GM19452 (cell line): ENCODE data around the gene KLHL13.
A peak's percentile ranks its signal among the peaks of the same experiment; 100 is the strongest.
"Not testable (repeated sequence)": the region's sequence is repeated elsewhere in the genome, so short reads cannot be mapped to it uniquely, and the experiment has no call there.

Experiments
- ATAC-seq: cut with Tn5 transposase; IDR thresholded peaks from one replicate; pipeline ENCODE4 v1.9.1; 2021; ENCODE audit not compliant: unreplicated experiment

Gene KLHL13

GRCh38 chrX:118074196-118074595 lies 42.4 kb downstream of the KLHL13 start:
- no peak for ATAC-seq

DNA sequence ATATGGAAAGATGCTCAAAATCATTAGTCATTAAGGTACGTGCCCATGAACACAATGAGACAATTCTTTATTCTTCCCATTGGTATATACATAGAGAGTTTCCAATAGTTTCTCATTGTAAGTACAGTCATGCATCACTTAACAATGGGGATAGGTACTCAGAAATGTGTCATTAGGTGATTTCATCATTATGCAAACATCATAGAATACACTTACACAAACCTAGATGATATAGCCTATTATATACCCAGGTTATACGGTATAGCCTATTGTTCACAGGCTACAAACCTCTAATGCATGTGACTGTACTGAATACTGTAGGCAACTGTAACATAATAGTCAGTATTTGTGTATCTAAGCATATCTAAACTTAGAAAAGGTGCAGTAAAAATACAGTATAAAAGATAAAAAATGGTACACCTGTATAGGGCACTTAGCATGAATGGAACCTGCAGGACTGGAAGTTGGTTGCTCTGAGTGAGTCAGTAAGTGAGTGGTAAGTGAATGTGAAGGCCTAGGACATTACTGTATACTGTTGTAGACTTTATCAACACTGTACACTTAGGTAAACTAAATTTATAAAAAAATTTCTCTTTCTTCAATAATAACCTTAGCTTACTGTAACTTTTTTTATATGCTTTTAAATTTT lies 49.6 kb downstream of the KLHL13 start:
- no peak for ATAC-seq

DNA sequence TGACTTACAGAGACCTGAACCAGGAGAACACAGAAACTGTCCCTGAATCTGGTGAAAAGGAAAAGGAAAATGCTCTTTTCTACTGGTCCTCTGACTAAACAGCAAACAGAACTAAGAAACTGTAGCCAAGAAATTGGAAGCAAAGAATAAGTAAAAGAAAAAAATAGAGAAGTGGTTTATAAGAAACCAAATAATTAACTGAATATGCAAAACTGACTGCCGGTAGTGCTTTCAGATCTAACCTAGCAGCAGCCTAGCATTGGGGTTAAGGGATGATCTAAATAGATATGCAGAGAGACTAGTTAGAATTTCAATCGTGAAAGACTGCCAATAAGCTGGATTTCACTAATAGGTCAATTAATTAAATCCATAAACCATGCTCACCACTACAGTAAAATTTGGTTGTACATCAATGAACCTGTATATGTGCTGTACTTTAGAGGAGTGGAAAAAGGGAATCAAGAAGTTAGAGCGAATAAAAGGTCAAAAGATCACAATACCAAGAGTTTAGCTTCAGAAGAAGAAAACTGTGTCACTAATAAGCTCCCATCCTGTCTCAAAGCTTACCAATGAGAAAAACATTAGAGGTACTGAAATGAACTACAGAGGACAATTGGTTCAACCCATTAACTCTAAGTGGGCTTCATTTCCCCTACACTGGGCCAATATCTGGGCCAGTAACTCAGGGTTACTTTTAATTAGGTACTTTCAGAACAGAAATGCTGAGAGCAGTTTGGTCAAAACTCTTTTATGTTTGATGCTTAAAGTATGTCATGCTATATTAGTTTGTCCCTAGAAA lies 53.6 kb downstream of the KLHL13 start:
- peak; percentile 70 for ATAC-seq

GRCh38 chrX:118062048-118062789 lies 54.4 kb downstream of the KLHL13 start:
- ATAC-seq, result peak; percentile 49

DNA sequence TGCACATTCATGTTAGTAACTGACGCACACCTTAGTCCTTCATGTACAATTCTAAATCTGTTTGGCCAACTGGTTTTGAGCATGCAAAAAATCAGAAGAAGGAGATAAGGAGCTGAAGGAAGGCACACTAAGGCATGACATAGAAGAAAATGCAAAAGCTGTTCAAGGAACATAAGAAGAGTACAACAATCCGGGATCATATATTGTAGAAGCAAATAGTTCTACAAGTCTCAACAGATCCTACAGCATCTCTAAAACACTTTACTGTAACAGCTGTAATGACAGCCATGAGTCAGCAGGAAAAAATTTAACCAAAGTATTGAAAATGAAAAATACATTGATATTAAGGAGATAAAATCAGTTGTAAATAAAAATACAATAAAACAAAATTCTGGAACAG lies 57.7 kb downstream of the KLHL13 start:
- ATAC-seq, result no peak

GRCh38 chrX:118056870-118057269 lies 59.7 kb downstream of the KLHL13 start:
- no peak for ATAC-seq

DNA sequence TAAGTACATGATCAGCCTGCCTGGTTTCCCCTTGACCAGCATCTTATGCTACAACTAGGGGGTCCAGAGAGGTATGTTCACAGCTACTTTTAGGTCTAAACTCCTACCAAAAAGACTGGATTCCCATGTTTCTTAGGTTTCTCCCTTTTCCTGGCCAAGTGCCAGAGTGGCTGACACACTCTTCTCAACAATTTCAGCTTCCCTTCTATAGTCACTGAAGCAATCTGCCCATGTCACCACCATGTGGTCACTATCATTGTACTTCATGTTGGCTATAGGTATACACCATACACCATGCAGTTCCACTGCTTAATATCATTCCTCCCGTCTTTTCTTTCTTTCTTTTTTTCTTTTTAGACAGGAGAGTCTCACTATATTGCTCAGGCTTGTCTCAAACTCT lies 66.9 kb downstream of the KLHL13 start:
- no peak for ATAC-seq

DNA sequence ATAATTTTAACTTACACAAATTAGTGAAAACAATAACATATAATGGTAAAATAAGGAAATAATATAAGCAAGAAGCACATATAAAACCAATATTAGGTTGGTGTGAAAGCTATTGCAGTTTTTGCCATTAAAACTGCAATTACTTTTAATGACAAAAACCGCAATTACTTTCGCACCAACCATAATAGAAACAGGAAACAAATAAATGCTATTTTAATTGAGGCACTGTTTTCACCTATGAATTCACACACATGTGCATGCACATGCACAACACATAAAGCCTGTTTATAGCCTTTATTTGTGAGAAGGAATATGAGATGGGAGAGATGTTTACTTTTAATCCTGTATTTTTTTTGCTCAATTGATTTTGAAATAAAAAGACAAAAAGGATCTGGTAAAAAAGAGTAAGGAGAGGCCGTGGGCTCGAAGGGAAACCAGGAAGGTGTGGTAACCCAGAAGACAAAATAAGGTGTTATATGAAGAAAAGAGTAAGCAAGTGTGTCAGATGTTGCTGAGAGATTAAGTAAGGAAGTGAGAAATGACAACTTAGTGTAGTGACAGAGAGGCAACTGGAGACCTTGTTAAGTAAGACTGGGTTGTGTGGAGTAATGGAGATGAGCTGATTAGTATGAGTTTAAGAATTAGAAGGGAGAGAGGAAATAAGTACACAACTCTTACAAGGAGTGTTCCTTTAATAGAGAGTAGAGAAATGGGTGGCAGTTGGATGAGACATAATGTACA lies 69.0 kb downstream of the KLHL13 start:
- ATAC-seq, result no peak

GRCh38 chrX:118039591-118039990 lies 77.0 kb downstream of the KLHL13 start:
- no peak for ATAC-seq

GRCh38 chrX:118038614-118039365 lies 77.8 kb downstream of the KLHL13 start:
- no peak for ATAC-seq

DNA sequence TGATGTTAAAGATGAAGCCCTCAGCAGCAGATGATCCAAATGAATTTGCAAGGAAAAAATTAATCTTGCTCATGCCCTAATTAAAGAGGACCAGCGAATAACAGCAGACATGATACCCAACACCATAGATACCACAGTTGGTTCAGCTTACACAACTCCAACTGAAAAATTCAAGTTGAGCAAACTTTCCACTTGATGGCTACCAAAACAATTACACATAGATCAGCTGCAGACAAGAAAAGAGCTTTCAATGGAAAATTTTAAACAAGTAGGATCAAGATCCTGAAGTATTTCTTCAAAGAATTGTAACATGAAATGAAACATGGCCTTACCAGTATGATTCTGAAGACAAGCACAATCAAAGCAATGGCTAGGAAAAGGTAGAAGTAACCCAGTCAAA lies 90.0 kb downstream of the KLHL13 start:
- ATAC-seq, result no peak

DNA sequence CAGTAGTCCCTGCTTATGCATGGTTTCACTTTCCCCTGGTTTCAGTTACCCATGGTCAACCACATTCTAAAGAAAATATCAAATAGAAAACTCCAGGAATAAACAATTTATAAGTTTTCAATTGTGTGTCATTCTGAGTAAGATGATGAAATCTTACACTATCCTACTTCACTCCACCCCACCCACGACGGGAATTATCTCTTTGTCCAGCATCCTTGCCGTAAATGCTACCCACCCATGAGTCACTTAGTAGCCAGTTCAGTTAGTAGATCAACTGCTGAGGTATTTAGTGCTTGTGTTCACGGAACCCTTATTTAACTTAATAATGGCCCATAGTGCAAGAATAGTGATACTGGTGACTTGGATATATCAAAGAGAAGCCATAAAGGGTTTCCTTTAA lies 91.4 kb downstream of the KLHL13 start:
- no peak for ATAC-seq

DNA sequence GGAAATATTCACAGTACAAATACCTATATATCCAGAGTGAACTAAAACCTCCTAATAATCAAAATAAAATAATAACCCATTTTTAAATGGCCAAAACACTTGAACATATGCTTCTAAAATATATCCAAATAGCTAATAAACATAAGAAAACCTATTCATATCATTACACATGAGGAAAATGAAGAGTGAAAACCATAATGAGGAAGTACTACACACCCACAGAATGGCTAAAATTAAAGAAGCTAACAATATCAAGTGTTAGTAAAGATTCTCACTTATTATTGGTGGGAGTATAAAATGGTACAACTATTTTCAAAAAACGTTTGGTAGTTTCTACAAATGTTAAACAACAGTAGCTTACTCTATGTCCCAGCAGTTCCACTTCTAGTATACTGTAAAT lies 92.1 kb downstream of the KLHL13 start:
- ATAC-seq, result no peak

- ATAC-seq, result no peak
These were observed 93.9 kb downstream of the KLHL13 start for GRCh38 chrX:118022753-118023152.

GRCh38 chrX:118016422-118016821 lies 100.2 kb downstream of the KLHL13 start:
- ATAC-seq, result no peak

- not testable (repeated sequence) for ATAC-seq
These were observed 114.2 kb downstream of the KLHL13 start for GRCh38 chrX:118002417-118002816.

- ATAC-seq, result no peak
These were observed 116.1 kb downstream of the KLHL13 start for GRCh38 chrX:118000518-118000917.

GRCh38 chrX:117998171-117998570 lies 118.4 kb downstream of the KLHL13 start:
- ATAC-seq, result no peak

GRCh38 chrX:117996918-117997480 lies 119.6 kb downstream of the KLHL13 start:
- ATAC-seq, result no peak

DNA sequence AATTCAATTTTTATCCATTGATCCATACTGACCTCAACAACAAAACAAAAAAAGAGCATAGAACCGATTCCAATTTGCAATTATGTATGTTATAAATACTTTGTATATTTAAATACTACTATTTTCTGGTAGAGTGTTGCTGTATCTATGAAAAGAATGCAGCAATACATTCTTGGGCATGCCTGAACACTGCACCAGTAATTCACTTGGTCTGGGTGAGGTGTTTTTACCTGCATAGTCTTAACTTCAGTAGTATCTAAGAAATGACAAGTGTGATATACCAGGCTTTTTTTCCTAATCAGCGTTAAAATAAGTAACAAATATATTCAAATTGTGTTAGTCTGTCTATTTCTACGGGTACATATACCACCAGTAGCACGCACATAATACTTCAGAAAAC lies 120.2 kb downstream of the KLHL13 start:
- ATAC-seq, result no peak
